ENCODE data around the gene PROC. TPM values are rescaled to one million over a fixed set of nuclear protein-coding genes. Genes with fewer than 3 reads are reported as not detected.

Gene PROC
- polyA plus RNA-seq, result under 1 TPM in 2 of 3 donors, not detected in 1; 0.12 to 0.22 TPM

- WGBS, 3 donors, result 68 to 93% (median 91%) methylated on average over 16 of the region's 16 CpGs
- no peak within 1 kb of the TSS for H3K27ac ChIP-seq (ENCODE audit: low read depth, low read length)
These were observed at the start of gene PROC for GRCh38 chr2:127418300-127419111. Gene PROC, plus strand, starts transcription at chr2:127418427. Its CDS starts 1,516 bp downstream, at chr2:127419943.

GRCh38 chr2:127370010-127370409 is 48.2 kb upstream of the PROC start:
- WGBS, 3 donors, result 98 to 99% (median 98%) methylated on average over 10 of the region's 10 CpGs
- H3K27ac ChIP-seq (ENCODE audit: low read depth, low read length), result no peak overlapping the region

- 66 to 90% (median 81%) methylated on average over 11 of the region's 11 CpGs for WGBS, 3 donors
- no peak overlapping the region for H3K27ac ChIP-seq (ENCODE audit: low read depth, low read length)
These were observed 47.2 kb upstream of the PROC start for GRCh38 chr2:127371037-127371436.

GRCh38 chr2:127373362-127374083 is 44.7 kb upstream of the PROC start:
- H3K27ac ChIP-seq (ENCODE audit: low read depth, low read length), result no peak overlapping the region
- WGBS, 3 donors, result 70 to 96% (median 93%) methylated on average over 5 of the region's 5 CpGs

- no peak overlapping the region for H3K27ac ChIP-seq (ENCODE audit: low read depth, low read length)
- WGBS, 3 donors, result 76 to 97% (median 96%) methylated on average over 8 of the region's 8 CpGs
These were observed 42.0 kb upstream of the PROC start for GRCh38 chr2:127376257-127376656.

GRCh38 chr2:127377262-127377661 is 41.0 kb upstream of the PROC start:
- no peak overlapping the region for H3K27ac ChIP-seq (ENCODE audit: low read depth, low read length)
- WGBS, 3 donors, result 85 to 100% (median 90%) methylated on average over 1 of the region's 1 CpG

GRCh38 chr2:127378720-127379119 is 39.5 kb upstream of the PROC start:
- H3K27ac ChIP-seq (ENCODE audit: low read depth, low read length), result no peak overlapping the region
- 83 to 95% (median 89%) methylated on average over 6 of the region's 6 CpGs for WGBS, 3 donors

GRCh38 chr2:127379712-127380355 is 38.4 kb upstream of the PROC start:
- 82 to 87% (median 83%) methylated on average over 4 of the region's 4 CpGs for WGBS, 3 donors

GRCh38 chr2:127381762-127382161 is 36.5 kb upstream of the PROC start:
- 60 to 71% (median 70%) methylated on average over 5 of the region's 5 CpGs for WGBS, 3 donors
- no peak overlapping the region for H3K27ac ChIP-seq (ENCODE audit: low read depth, low read length)

More at GRCh38 chr2:127379712-127380355, 38.4 kb upstream of the PROC start:
- no peak overlapping the region for H3K27ac ChIP-seq (ENCODE audit: low read depth, low read length)

GRCh38 chr2:127382831-127383230 is 35.4 kb upstream of the PROC start:
- WGBS, 3 donors, result 79 to 82% (median 81%) methylated on average over 3 of the region's 3 CpGs
- no peak overlapping the region for H3K27ac ChIP-seq (ENCODE audit: low read depth, low read length)

GRCh38 chr2:127384529-127384928 is 33.7 kb upstream of the PROC start:
- no peak overlapping the region for H3K27ac ChIP-seq (ENCODE audit: low read depth, low read length)
- WGBS, 3 donors, result 89 to 94% (median 91%) methylated on average over 6 of the region's 6 CpGs

GRCh38 chr2:127386246-127386645 is 32.0 kb upstream of the PROC start:
- H3K27ac ChIP-seq (ENCODE audit: low read depth, low read length), result no peak overlapping the region
- 20 to 41% (median 36%) methylated on average over 4 of the region's 4 CpGs for WGBS, 3 donors

GRCh38 chr2:127386764-127387654 is 31.2 kb upstream of the PROC start:
- WGBS, 3 donors, result 1 to 2% (median 1%) methylated on average over 26 to 54 of the region's 58 CpGs
- peak overlapping the region; percentile 100 for H3K27ac ChIP-seq (ENCODE audit: low read depth, low read length)

GRCh38 chr2:127387655-127388422 is 30.4 kb upstream of the PROC start, which contains the start of gene MAP3K2:
Gene MAP3K2, minus strand, starts transcription at chr2:127387975. Its CDS starts 44,846 bp downstream, at chr2:127343129.
- WGBS, 3 donors, result 0% methylated on average over 77 to 100 of the region's 100 CpGs
- H3K27ac ChIP-seq (ENCODE audit: low read depth, low read length), result peak within 1 kb of the TSS; percentile 100

GRCh38 chr2:127388423-127389164 is 29.6 kb upstream of the PROC start:
- H3K27ac ChIP-seq (ENCODE audit: low read depth, low read length), result peak overlapping the region; percentile 72
- WGBS, 3 donors, result 40 to 53% (median 51%) methylated on average over 8 of the region's 8 CpGs

- no peak overlapping the region for H3K27ac ChIP-seq (ENCODE audit: low read depth, low read length)
These were observed 28.3 kb upstream of the PROC start for GRCh38 chr2:127389778-127390435.

More at GRCh38 chr2:127389778-127390435, 28.3 kb upstream of the PROC start:
- 59 to 93% (median 75%) methylated on average over 5 of the region's 5 CpGs for WGBS, 3 donors
